Vagina (tissue), 2 donors: Measurements from ENCODE around the gene ANKRD28.

Source experiments
- POLR2A ChIP-seq, 2 donors: fragments of 450-650 bp; IDR thresholded peaks; one replicate each; pipeline ENCODE4 v1.6.1; 2017; ENCODE audit warnings: antibody characterized with exemption in 2 of 2, mild to moderate bottlenecking in 2 of 2, moderate library complexity in 2 of 2
- POLR2AphosphoS5 ChIP-seq, 2 donors: sonication (generic); formaldehyde crosslinking; IDR thresholded peaks; one replicate each; pipeline ENCODE4 v1.9.0; 2017; ENCODE audit warnings: antibody characterized with exemption in 2 of 2, mild to moderate bottlenecking in 2 of 2, low read depth in 1 of 2; ENCODE audit not compliant: insufficient read depth in 1 of 2
- TF ChIP-seq, protein P1 (sequence below), 3 experiments: fragments of 450-650 bp in 2 of 3; fragments of 200-600 bp in 1 of 3; sonication (generic) in 1 of 3; IDR thresholded peaks; one replicate each; pipeline ENCODE4 v1.5.1; 2017 to 2019; ENCODE audit warnings: antibody characterized with exemption in 3 of 3, mild to moderate bottlenecking in 2 of 3, moderate library complexity in 2 of 3

DNA sequence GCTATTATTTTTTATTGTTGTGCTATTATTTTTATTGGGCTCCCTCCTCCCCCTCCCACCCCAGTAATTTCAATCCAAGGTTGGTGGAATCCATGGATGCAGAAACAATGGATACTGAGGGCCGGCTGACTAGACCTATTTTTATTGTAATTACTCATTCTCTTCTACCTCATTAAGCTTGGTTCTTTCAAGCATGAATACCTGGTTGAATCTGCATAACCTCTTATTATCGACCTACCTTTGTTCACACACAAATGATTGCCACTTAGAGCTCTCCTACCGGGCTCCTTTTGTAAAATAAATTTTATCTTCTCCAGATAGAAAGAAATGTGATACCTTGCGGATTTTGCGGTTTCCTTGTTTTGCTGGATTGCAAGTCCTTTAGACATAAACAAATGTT lies 164.6 kb downstream of the ANKRD28 start:
- TF ChIP-seq, protein P1, sequence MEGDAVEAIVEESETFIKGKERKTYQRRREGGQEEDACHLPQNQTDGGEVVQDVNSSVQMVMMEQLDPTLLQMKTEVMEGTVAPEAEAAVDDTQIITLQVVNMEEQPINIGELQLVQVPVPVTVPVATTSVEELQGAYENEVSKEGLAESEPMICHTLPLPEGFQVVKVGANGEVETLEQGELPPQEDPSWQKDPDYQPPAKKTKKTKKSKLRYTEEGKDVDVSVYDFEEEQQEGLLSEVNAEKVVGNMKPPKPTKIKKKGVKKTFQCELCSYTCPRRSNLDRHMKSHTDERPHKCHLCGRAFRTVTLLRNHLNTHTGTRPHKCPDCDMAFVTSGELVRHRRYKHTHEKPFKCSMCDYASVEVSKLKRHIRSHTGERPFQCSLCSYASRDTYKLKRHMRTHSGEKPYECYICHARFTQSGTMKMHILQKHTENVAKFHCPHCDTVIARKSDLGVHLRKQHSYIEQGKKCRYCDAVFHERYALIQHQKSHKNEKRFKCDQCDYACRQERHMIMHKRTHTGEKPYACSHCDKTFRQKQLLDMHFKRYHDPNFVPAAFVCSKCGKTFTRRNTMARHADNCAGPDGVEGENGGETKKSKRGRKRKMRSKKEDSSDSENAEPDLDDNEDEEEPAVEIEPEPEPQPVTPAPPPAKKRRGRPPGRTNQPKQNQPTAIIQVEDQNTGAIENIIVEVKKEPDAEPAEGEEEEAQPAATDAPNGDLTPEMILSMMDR (IDR thresholded peaks at IDR 0.05) = no peak
- TF ChIP-seq POLR2A (IDR thresholded peaks at IDR 0.05) (no peak), POLR2AphosphoS5 (IDR thresholded peaks at IDR 0.05; ENCODE audit: insufficient read depth in 1 of 2, low read depth in 1 of 2) (no peak)
